GM23248 (cell line): Measurements from ENCODE around the gene ERCC1. TPM values are rescaled to one million over a fixed set of nuclear protein-coding genes. Genes with fewer than 3 reads are reported as not detected.

Experiments
- DNase-seq: peaks from one replicate; pipeline ENCODE4 v3.0.0-alpha.2; 2015
- H2AFZ ChIP-seq: fragments of 200-600 bp; sonication (generic); 2 replicates; pipeline ENCODE4 v1.6.1; 2016; ENCODE audit warnings: antibody characterized with exemption
- H3F3A ChIP-seq: fragments of 200-600 bp; sonication (generic); 2 replicates; pipeline ENCODE4 v1.6.1; 2016; ENCODE audit warnings: mild to moderate bottlenecking, antibody characterized with exemption, mixed run types; ENCODE audit not compliant: insufficient read depth
- H3K27ac ChIP-seq: fragments of 200-600 bp; sonication (generic); 2 replicates; pipeline ENCODE4 v1.5.1; 2016; ENCODE audit warnings: mild to moderate bottlenecking
- H3K27me3 ChIP-seq: fragments of 200-600 bp; sonication (generic); replicated peaks from 2 replicates; pipeline ENCODE4 v1.6.1; 2016; ENCODE audit warnings: mild to moderate bottlenecking; ENCODE audit not compliant: insufficient read depth
- H3K36me3 ChIP-seq: fragments of 200-600 bp; sonication (generic); 2 replicates; pipeline ENCODE4 v1.6.1; 2016; ENCODE audit warnings: low read depth, mild to moderate bottlenecking
- H3K4me1 ChIP-seq: fragments of 200-600 bp; sonication (generic); 2 replicates; pipeline ENCODE4 v1.6.1; 2016; ENCODE audit warnings: mild to moderate bottlenecking; ENCODE audit not compliant: insufficient read depth
- H3K4me2 ChIP-seq: fragments of 200-600 bp; sonication (generic); one replicate; pipeline ENCODE4 v1.6.1; 2016; ENCODE audit warnings: mild to moderate bottlenecking; ENCODE audit not compliant: unreplicated experiment
- H3K4me3 ChIP-seq: fragments of 200-600 bp; sonication (generic); 2 replicates; pipeline ENCODE4 v1.5.1; 2016; ENCODE audit warnings: mild to moderate bottlenecking
- H3K79me2 ChIP-seq: fragments of 200-600 bp; sonication (generic); 2 replicates; pipeline ENCODE4 v1.6.1; 2016; ENCODE audit warnings: mild to moderate bottlenecking; ENCODE audit not compliant: insufficient read depth
- H3K9ac ChIP-seq: fragments of 200-600 bp; sonication (generic); 2 replicates; pipeline ENCODE4 v1.6.1; 2016; ENCODE audit warnings: mild to moderate bottlenecking
- H3K9me2 ChIP-seq: fragments of 200-600 bp; sonication (generic); 2 replicates; pipeline ENCODE4 v1.6.1; 2016; ENCODE audit warnings: mixed run types, mild to moderate bottlenecking, moderate library complexity; ENCODE audit not compliant: insufficient read depth
- H3K9me3 ChIP-seq: fragments of 200-600 bp; sonication (generic); one replicate; pipeline ENCODE4 v1.6.1; 2017; ENCODE audit warnings: low read depth
- H4K20me1 ChIP-seq: fragments of 200-600 bp; sonication (generic); 2 replicates; pipeline ENCODE4 v1.6.0; 2016; ENCODE audit not compliant: insufficient read depth
- EZH2 ChIP-seq: fragments of 200-600 bp; sonication (generic); IDR thresholded peaks from 2 replicates; pipeline ENCODE4 v1.6.1; 2018; ENCODE audit warnings: antibody characterized with exemption, mild to moderate bottlenecking; ENCODE audit not compliant: insufficient read depth, poor library complexity, severe bottlenecking
- EZH2phosphoT487 ChIP-seq: fragments of 200-600 bp; sonication (generic); IDR thresholded peaks from 2 replicates; pipeline ENCODE4 v1.6.1; 2018; ENCODE audit warnings: antibody characterized with exemption, moderate library complexity, mild to moderate bottlenecking, low read depth; ENCODE audit not compliant: insufficient read depth
- WGBS, 2 experiments: methylation state at CpG; one replicate each; pipeline ENCODE4 v1.1.6; 2015 to 2017; ENCODE audit warnings: low lambda C conversion rate in 2 of 2, low coverage in 1 of 2; ENCODE audit errors: missing lambda C conversion rate in 2 of 2; 5-methylcytosine and 5-hydroxymethylcytosine counted together
- in situ Hi-C: fragments of 300-500 bp; cut with MboI; formaldehyde crosslinking; loops from 2 replicates; pipeline ENCODE4 v1.15.0; 2020
- polyA plus RNA-seq: library from polyadenylated mRNA; unstranded; fragments of >200 nt; fragmentation: Nextera tagmentation; extraction: Ambion mirVana; gene quantifications from 2 replicates; pipeline ENCODE4 v1.2.1, GENCODE V29; 2016
- total RNA-seq: library from RNA; depleted of rRNA; stranded (reverse); fragments of >200 nt; shearing (Covaris generic); gene quantifications from 2 replicates; pipeline ENCODE4 v1.2.3, GENCODE V29; 2014

The ERCC1 gene
- total and polyA plus RNA-seq, 2 experiments from 2014 or later = 79.8 to 89.0 TPM

DNA sequence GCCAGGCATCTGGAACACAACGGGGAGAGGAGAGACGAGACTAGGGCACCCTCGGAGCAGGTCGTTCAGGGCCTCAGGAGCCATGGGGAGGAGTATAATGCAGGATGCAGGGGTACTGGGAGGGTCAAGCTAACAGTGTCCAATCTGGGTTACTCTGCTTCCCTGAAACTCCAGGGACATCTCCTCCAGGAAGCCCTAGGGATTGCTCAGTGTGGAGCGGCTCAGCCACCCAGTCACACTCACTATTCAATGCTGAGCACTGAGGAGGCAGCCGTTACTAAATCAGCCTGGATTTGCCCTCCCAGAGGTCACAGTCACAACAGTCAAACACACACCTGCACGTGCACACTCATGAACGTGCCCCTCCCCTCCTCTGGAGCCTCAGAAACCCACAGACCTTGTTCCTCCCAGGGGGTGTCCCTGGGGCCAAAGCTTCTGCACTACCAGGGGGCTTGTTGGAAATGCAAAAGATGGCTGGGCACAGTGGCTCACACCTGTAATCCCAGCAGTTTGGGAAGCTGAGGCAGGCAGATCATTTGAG, 37.2 kb upstream of the ERCC1 start:
- Histone ChIP-seq H4K20me1 (no peaks in the 10 kb centered on the region), H3K79me2 (no peaks in the 10 kb centered on the region), H3K27me3 (no peaks in the 10 kb centered on the region), H3K4me1 (peaks cover 5% of the 10 kb centered on the region), H2AFZ (no peak overlapping the region), H3K4me2 (no peak overlapping the region), H3K9me2 (no peaks in the 10 kb centered on the region), H3K36me3 (no peaks in the 10 kb centered on the region), H3K9me3 (no peaks in the 10 kb centered on the region), H3K9ac (no peak overlapping the region), H3F3A (0 out of 2 replicates have a peak, but pooled peaks cover 11% of the 10 kb centered on the region), H3K27ac (no peak overlapping the region), H3K4me3 (no peak overlapping the region)
- DNase-seq = no peak
- in situ Hi-C loops = no loop called here
- TF ChIP-seq EZH2phosphoT487 (no peak), EZH2 (no peak)
- WGBS, 2 experiments = 48 to 50% methylated on average over 8 of the region's 8 CpGs

DNA sequence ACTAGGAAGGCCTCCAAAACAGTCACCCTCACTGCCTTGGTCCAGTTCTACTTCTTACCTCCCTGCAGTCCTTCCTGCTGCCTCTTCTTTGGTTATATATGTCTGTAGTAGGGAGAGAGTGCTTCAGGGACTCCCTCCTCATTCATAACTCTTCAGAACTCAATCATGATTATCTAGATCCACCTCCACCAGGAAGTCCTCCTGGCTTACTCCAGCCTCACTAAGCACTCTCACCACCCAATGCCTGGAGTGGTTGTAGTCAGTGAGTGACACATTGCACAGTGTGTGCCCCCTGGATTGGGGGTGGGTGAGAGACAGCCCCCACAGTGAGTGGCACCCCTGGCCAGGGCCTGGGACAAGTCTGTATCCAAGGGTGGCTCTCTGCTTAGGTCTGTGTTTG, 34.1 kb upstream of the ERCC1 start:
- H3K9ac ChIP-seq = no peak overlapping the region
- H3K9me2 ChIP-seq = no peaks in the 10 kb centered on the region
- no peaks in the 10 kb centered on the region for H3K36me3 ChIP-seq
- no peaks in the 10 kb centered on the region for H3K79me2 ChIP-seq
- no peaks in the 10 kb centered on the region for H4K20me1 ChIP-seq
- peaks cover 16% of the 10 kb centered on the region for H3K4me1 ChIP-seq
- in situ Hi-C loops = no loop called here
- H3K4me3 ChIP-seq = no peak overlapping the region
- H3K27me3 ChIP-seq = no peaks in the 10 kb centered on the region
- peaks cover 25% of the 10 kb centered on the region; the same call in 1 of the 2 replicates for H3F3A ChIP-seq
- DNase-seq = no peak
- TF ChIP-seq EZH2phosphoT487 (no peak), EZH2 (no peak)
- no peak overlapping the region for H3K4me2 ChIP-seq
- no peak overlapping the region for H2AFZ ChIP-seq
- H3K9me3 ChIP-seq = no peaks in the 10 kb centered on the region
- H3K27ac ChIP-seq = no peak overlapping the region

GRCh38 chr19:45456500-45456815, 32.7 kb upstream of the ERCC1 start:
- no peaks in the 10 kb centered on the region for H3K9me3 ChIP-seq
- peak overlapping the region; percentile 96 for H3K27ac ChIP-seq
- H3K4me1 ChIP-seq = peaks cover 16% of the 10 kb centered on the region
- peak overlapping the region; percentile 58 for H3K4me3 ChIP-seq
- WGBS, 2 experiments = 40 to 46% methylated on average over 2 of the region's 2 CpGs
- H3K9ac ChIP-seq = peak overlapping the region; percentile 81
- H3F3A ChIP-seq = peaks cover 29% of the 10 kb centered on the region; the same call in 1 of the 2 replicates
- in situ Hi-C loops = no loop called here
- H3K36me3 ChIP-seq = no peaks in the 10 kb centered on the region
- no peak for TF ChIP-seq EZH2phosphoT487
- no peak for TF ChIP-seq EZH2
- peak overlapping the region; percentile 71 for H3K4me2 ChIP-seq
- DNase-seq = no peak
- no peaks in the 10 kb centered on the region for H3K27me3 ChIP-seq
- no peaks in the 10 kb centered on the region for H3K79me2 ChIP-seq
- no peaks in the 10 kb centered on the region for H3K9me2 ChIP-seq
- no peaks in the 10 kb centered on the region for H4K20me1 ChIP-seq
- no peak overlapping the region for H2AFZ ChIP-seq

GRCh38 chr19:45455707-45456499, 32.2 kb upstream of the ERCC1 start:
- Histone ChIP-seq H3K4me2 (peak overlapping the region; percentile 71), H4K20me1 (no peaks in the 10 kb centered on the region), H3K27ac (peak overlapping the region; percentile 96), H3K9ac (peak overlapping the region; percentile 81), H3K4me1 (peaks cover 16% of the 10 kb centered on the region), H3F3A (peaks cover 29% of the 10 kb centered on the region; the same call in 1 of the 2 replicates), H3K79me2 (no peaks in the 10 kb centered on the region), H3K36me3 (no peaks in the 10 kb centered on the region), H3K27me3 (no peaks in the 10 kb centered on the region), H3K9me2 (no peaks in the 10 kb centered on the region), H3K4me3 (peak overlapping the region; percentile 58), H2AFZ (peak overlapping the region; percentile 24; the same call in 1 of the 2 replicates), H3K9me3 (no peaks in the 10 kb centered on the region)
- DNase-seq = peak; percentile 99
- TF ChIP-seq EZH2phosphoT487 (no peak), EZH2 (no peak)
- in situ Hi-C loops = no loop called here
- 3 to 4% methylated on average over 21 to 27 of the region's 27 CpGs for WGBS, 2 experiments
